HT1080 (cell line): ENCODE measurements around the gene NTNG1. TPM values are rescaled to one million over a fixed set of nuclear protein-coding genes. Genes with fewer than 3 reads are reported as not detected.

Source experiments
- DNase-seq: peaks from one replicate; pipeline ENCODE4 v3.0.0-alpha.2; 2015; ENCODE audit warnings: low read depth
- total RNA-seq: library from RNA; depleted of rRNA; stranded (reverse); fragments of >200 nt; shearing (Covaris generic); gene quantifications from 2 replicates; pipeline ENCODE4 v1.2.3, GENCODE V29; 2014

The NTNG1 gene
- total RNA-seq, 1 experiment from 2014 or later = 16.0 TPM

GRCh38 chr1:107394301-107394700, 253.5 kb downstream of the NTNG1 start:
- DNase-seq = no peak

- no peak for DNase-seq
Observed at GRCh38 chr1:107401704-107402103, 260.9 kb downstream of the NTNG1 start.

GRCh38 chr1:107404756-107405155, 263.9 kb downstream of the NTNG1 start:
- peak; percentile 43 for DNase-seq

- DNase-seq = peak; percentile 28
Observed at GRCh38 chr1:107405236-107405635, 264.4 kb downstream of the NTNG1 start.

GRCh38 chr1:107407011-107407410, 266.2 kb downstream of the NTNG1 start:
- no peak for DNase-seq

GRCh38 chr1:107413546-107413945, 272.7 kb downstream of the NTNG1 start:
- no peak for DNase-seq

GRCh38 chr1:107413951-107414350, 273.1 kb downstream of the NTNG1 start:
- no peak for DNase-seq

GRCh38 chr1:107414550-107414949, 273.7 kb downstream of the NTNG1 start:
- no peak for DNase-seq

- no peak for DNase-seq
Observed at GRCh38 chr1:107415241-107415640, 274.4 kb downstream of the NTNG1 start.

- DNase-seq = no peak
Observed at GRCh38 chr1:107419003-107419402, 278.2 kb downstream of the NTNG1 start.

- no peak for DNase-seq
Observed at GRCh38 chr1:107422901-107423300, 282.1 kb downstream of the NTNG1 start.

GRCh38 chr1:107430540-107431228, 289.8 kb downstream of the NTNG1 start:
- peak; percentile 14 for DNase-seq

- DNase-seq = no peak
Observed at GRCh38 chr1:107432108-107432507, 291.3 kb downstream of the NTNG1 start.

GRCh38 chr1:107433068-107433467, 292.2 kb downstream of the NTNG1 start:
- DNase-seq = no peak

GRCh38 chr1:107433635-107434360, 293.0 kb downstream of the NTNG1 start:
- no peak for DNase-seq

- DNase-seq = no peak
Observed at GRCh38 chr1:107434361-107434693, 293.5 kb downstream of the NTNG1 start.

GRCh38 chr1:107436552-107437241, 295.9 kb downstream of the NTNG1 start:
- no peak for DNase-seq

GRCh38 chr1:107439567-107439966, 298.7 kb downstream of the NTNG1 start:
- no peak for DNase-seq

GRCh38 chr1:107442551-107442950, 301.7 kb downstream of the NTNG1 start:
- no peak for DNase-seq

- DNase-seq = no peak
Observed at GRCh38 chr1:107443027-107443426, 302.2 kb downstream of the NTNG1 start.

- DNase-seq = no peak
Observed at GRCh38 chr1:107443860-107444259, 303.0 kb downstream of the NTNG1 start.

GRCh38 chr1:107444302-107444701, 303.5 kb downstream of the NTNG1 start:
- DNase-seq = no peak

GRCh38 chr1:107449326-107449725, 308.5 kb downstream of the NTNG1 start:
- no peak for DNase-seq
